Nucleus accumbens (tissue), 56 donors: ENCODE measurements around the gene NCK2.

Experiments
- DNase-seq, 56 donors: peaks; one replicate each; lab custom pipeline; 2025; lab: John Stamatoyannopoulos, UW

The NCK2 gene

GRCh38 chr2:105910497-105911238 is 166.0 kb downstream of the NCK2 start:
- DNase-seq: no peak

- DNase-seq: no peak
Measured at GRCh38 chr2:105911425-105911824, 166.7 kb downstream of the NCK2 start.

DNA sequence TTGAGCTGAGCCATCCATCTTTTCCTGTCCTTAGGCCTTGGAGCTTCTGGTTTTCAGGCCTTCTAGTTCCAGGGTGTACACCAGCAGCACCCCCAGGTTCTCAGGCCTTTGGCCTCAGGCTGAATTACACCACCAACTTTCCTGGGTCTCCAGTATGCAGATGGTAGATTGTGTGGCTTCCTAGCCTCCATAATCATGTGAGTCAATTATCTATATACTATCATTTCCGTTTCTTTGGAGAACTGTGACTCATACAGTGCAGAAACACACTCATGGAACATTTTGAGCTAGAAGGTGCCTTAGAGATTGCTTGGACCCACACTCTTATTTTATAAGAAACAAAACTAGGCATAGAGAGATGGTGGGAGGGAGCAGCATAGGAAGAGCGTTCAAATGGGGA is 167.4 kb downstream of the NCK2 start:
- DNase-seq: no peak

DNA sequence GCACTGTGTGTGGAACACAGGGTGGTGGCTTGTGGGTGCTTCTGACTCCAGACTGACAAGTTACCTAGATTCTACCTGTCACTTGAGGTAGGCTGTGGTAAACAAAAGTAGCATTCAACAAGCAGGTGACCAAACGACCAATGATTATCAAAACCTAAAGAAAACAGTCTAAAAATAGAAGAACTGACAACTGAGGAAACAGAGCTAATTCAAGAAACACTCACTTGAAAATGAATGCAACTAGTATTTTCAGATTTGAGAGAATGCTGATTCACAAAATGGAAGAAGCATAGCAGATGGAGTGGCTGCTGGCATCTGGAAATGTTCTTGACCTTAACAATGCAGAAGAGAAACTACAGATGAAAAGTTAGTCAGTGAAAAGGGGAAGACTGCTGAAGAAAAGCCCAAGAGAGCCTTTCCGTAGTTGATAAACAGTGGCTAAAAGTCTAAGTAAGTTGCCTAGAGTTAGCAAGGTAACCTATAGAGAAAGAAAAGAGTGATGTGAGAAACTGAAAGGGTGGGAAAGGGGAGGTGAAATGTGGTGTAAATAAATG is 170.4 kb downstream of the NCK2 start:
- DNase-seq: no peak

GRCh38 chr2:105917226-105917625 is 172.5 kb downstream of the NCK2 start:
- DNase-seq: no peak

- DNase-seq: no peak
Measured at GRCh38 chr2:105917688-105918087, 173.0 kb downstream of the NCK2 start.

GRCh38 chr2:105919191-105919811 is 174.6 kb downstream of the NCK2 start:
- peak in 20 of 56 donors; percentile 5 to 58 (median 18) for DNase-seq

DNA sequence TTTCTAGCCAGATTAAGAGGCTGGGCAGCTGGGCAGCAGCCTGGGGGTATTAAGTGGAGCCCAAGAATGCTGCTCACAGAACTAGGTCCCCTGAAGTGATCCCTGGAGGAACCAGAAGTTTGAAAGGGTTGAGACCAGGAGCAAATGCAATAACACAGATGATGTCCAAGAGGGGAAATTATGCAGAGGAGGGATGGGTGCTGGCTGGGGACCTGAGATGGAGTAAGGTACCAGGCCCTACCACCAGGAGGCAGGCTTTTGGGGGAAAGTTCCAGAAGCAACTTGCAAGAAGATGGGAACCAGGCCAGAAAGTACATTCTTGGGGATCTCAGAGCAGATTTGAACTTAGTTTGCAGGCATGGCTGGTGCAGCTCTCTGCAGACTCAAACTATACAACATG is 175.1 kb downstream of the NCK2 start:
- no peak for DNase-seq

DNA sequence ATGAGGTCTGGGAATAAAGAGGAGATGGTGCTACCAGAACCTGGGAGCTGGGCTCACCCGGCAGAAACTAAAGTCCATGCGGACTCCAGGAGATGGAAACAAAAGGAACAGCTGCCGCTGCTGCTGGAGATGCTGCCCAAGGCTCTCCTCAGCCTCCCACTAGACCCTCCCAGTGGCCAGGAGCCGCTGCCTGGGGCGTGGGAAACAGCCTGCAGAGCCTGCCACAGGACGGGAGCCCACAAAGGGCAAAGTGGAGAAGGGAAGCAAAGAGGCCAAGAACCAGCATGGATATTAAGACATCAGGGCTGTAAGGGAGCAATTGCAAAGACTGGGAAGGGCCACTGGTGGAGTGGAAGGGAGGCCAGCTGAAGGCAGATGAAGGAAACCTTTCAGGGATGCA is 179.6 kb downstream of the NCK2 start:
- DNase-seq: no peak

GRCh38 chr2:105924932-105925331 is 180.2 kb downstream of the NCK2 start:
- no peak for DNase-seq

DNA sequence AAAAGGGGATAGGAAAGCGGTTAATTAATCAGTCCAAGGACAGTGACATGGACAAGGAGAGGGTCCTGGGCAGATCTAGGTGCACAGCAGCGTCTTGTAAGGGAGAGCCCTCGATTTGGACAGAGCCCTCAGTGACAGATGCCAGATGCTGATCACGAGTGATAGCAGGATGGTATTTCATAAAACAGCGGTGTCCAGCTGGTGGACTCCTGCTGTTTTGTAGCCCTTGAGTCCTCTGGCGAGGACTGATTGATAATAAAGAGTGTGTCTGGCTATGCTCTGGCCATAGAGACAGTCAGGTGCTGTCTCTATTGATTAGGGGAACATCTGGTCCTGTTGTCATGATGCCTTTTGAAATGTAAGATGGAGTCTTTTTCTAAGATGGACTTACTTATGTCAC is 180.7 kb downstream of the NCK2 start:
- no peak for DNase-seq

- DNase-seq: peak in 3 of 56 donors; percentile 4 to 13 (median 10)
Measured at GRCh38 chr2:105926960-105927678, 182.4 kb downstream of the NCK2 start.

- no peak for DNase-seq
Measured at GRCh38 chr2:105928086-105928485, 183.4 kb downstream of the NCK2 start.

- DNase-seq: peak in 1 of 56 donors; percentile 5
Measured at GRCh38 chr2:105928563-105928962, 183.9 kb downstream of the NCK2 start.

- DNase-seq: no peak
Measured at GRCh38 chr2:105929516-105929915, 184.8 kb downstream of the NCK2 start.

GRCh38 chr2:105932582-105932981 is 187.9 kb downstream of the NCK2 start:
- no peak for DNase-seq

DNA sequence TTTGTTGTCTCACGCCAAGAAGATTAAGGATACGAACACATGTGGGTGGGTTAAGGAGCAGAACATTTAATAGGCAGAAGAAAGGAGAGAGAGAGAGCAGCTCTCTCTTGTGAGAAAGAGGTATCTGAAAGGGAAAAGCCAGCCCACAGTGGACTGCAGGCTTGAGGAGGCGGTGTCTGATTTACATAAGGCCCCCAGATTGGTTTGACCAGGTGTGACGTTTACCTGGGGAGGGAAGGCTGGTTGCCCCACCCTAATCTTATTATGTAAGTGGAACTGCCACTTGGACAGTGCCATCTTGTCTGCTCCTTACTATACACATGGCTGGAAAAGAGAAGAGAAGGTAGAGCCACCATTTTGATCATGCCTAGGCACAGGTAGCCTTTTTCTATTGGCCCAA is 189.2 kb downstream of the NCK2 start:
- DNase-seq: no peak

DNA sequence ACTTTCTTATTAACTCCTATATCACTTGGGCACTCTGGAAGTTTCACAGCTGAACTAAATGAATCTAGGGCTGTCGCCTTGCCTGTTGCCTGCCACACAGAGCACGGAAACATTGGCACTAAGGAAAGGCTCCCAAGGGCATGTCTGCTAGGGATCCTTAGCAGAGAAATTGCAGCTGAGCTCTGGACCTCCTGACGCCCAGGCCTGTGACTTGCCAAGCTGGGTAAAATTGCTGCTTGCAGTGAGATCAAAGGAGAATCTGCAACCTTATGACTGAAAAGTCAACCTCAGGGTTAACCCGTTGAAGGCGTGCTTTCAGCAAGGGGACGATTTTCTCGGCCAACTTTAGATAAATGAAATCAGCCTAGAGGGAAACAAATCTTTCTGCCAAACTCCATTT is 189.8 kb downstream of the NCK2 start:
- no peak for DNase-seq

GRCh38 chr2:105935063-105935462 is 190.4 kb downstream of the NCK2 start:
- no peak for DNase-seq

DNA sequence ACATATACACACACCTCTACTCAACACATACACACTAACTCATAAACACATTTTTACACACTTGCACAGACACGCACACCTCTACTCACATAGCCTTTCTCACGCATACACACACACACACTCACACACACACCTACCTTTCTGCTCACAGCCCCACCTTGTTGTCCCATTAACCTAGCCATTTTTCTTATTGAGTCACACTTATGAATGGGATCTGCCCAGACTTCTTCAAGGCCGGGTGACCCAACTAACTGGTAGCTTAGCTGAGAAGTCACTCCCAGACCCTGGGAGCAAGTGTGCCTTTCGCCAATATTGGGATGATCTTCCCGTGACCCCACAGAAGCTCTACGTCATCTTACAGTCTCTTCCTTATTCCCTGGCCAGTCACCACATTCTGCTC is 192.2 kb downstream of the NCK2 start:
- no peak for DNase-seq

DNA sequence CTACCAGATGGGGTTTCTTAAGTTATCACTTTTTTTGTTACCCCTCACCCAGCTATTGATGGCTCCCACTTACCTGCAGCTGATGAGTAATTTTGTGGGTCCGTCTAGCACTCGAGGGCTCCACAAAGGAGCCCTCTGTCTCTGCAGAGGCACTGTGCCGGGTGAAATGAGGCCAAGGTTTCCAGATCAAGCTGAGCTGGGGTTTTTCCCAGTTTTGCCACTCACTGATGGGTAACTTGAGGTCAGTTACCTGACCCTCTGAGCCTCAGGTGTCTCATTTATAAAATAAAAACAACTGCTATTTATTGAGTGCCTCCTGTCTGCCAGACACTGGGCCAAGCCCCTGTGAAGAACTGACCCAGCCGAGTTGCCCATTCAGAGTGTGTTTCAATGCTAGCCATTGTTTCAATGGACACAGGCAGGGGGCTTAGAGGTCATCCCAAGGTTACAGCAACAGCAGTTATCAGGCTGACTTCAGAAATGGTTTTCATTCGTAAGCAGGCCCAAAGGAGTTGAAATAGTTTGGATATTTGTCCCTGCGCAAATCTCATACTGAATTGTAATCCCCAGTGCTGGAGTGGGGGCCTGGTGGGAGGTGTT is 192.9 kb downstream of the NCK2 start:
- no peak for DNase-seq
